K562 (cell line): ENCODE measurements around the gene LIPT1.

Experiments used
- ATF7 ChIP-seq: fragments of 450-650 bp; IDR thresholded peaks from 2 replicates; pipeline ENCODE4 v1.7.1; 2014; ENCODE audit warnings: mild to moderate bottlenecking, moderate library complexity
- SP1 ChIP-seq: sonication (generic); formaldehyde crosslinking; IDR thresholded peaks from 2 replicates; pipeline ENCODE4 v1.8.1; 2022; ENCODE audit warnings: mild to moderate bottlenecking, missing genetic modification reagents
- ZNF24 ChIP-seq: fragments of 450-650 bp; IDR thresholded peaks from 2 replicates; pipeline ENCODE4 v1.6.1; 2016
- ZNF398 ChIP-seq: fragments of 250-450 bp; sonication (Bioruptor Pico); IDR thresholded peaks from 2 replicates; pipeline ENCODE4 v1.8.0; 2021; ENCODE audit warnings: moderate library complexity, mild to moderate bottlenecking, inconsistent platforms

- no peak for TF ChIP-seq ZNF24
- TF ChIP-seq ZNF398 = no peak
- no peak for TF ChIP-seq SP1
- no peak for TF ChIP-seq ATF7
These were observed 50.7 kb downstream of the LIPT1 start for GRCh38 chr2:99205491-99205890.
